Gastrocnemius medialis (tissue), 4 donors: Measurements from ENCODE around the gene PTCH2. TPM values are rescaled to one million over a fixed set of nuclear protein-coding genes. Genes with fewer than 3 reads are reported as not detected.
A peak's percentile ranks its signal among the peaks of the same experiment; 100 is the strongest.

Experiments
- ATAC-seq, 2 donors: fragments of 150-250 bp; one replicate each; pipeline ENCODE4 v1.9.1; 2016
- DNase-seq, 2 donors: peaks; one replicate each; pipeline ENCODE4 v3.0.0-alpha.2; 2019
- H3K27ac ChIP-seq, 4 donors: fragments of 200-600 bp; sonication (generic); 1 replicate in 1 of 4; 2 replicates in 3 of 4; pipeline ENCODE4 v1.5.1; 2016 to 2018; ENCODE audit warnings: mild to moderate bottlenecking in 2 of 4, moderate library complexity in 1 of 4
- H3K27me3 ChIP-seq, 3 donors: fragments of 200-600 bp; sonication (generic) in 2 of 3; 1 replicate in 1 of 3; 2 replicates in 2 of 3; pipeline versions ENCODE4 v1.5.1 to v1.6.0; 2016 to 2019; ENCODE audit warnings: mild to moderate bottlenecking in 1 of 3, moderate library complexity in 1 of 3
- H3K36me3 ChIP-seq, 2 donors: fragments of 200-600 bp; sonication (generic) in 1 of 2; one replicate each; pipeline ENCODE4 v1.5.1; 2017 to 2018
- H3K4me1 ChIP-seq, 2 donors: fragments of 200-600 bp; sonication (generic) in 1 of 2; one replicate each; pipeline ENCODE4 v1.5.1; 2016 to 2017; ENCODE audit warnings: mild to moderate bottlenecking in 2 of 2
- H3K4me3 ChIP-seq, 4 donors: fragments of 200-600 bp; sonication (generic) in 3 of 4; 1 replicate in 1 of 4; 2 replicates in 3 of 4; pipeline ENCODE4 v1.5.1; 2016 to 2019; ENCODE audit warnings: mild to moderate bottlenecking in 2 of 4
- H3K9me3 ChIP-seq, 3 donors: fragments of 200-600 bp; sonication (generic) in 2 of 3; 1 replicate in 1 of 3; 2 replicates in 2 of 3; pipeline ENCODE4 v1.5.1; 2016 to 2019
- CTCF ChIP-seq, 5 experiments: fragments of 450-650 bp in 3 of 5; fragments of 200-600 bp in 2 of 5; sonication (generic) in 2 of 5; IDR thresholded peaks in 4 of 5; conservative IDR thresholded peaks in 1 of 5; 1 replicate in 4 of 5; 2 replicates in 1 of 5; pipeline ENCODE4 v1.5.1; 2016 to 2019; ENCODE audit warnings: antibody characterized with exemption in 5 of 5, mild to moderate bottlenecking in 3 of 5, moderate library complexity in 3 of 5
- POLR2A ChIP-seq, 2 donors: fragments of 450-650 bp; IDR thresholded peaks; one replicate each; pipeline ENCODE4 v1.6.1; 2017; ENCODE audit warnings: antibody characterized with exemption in 2 of 2, mild to moderate bottlenecking in 2 of 2, moderate library complexity in 2 of 2
- in situ Hi-C, 4 donors: fragments of 200-750 bp; cut with MboI; loops; one replicate each; pipeline versions ENCODE4 v1.15.0 to v1.8.0; 2017; ENCODE audit warnings: low sequenced_read_pairs in 4 of 4
- intact Hi-C: fragments of 100-400 bp; cut with DNase I; formaldehyde crosslinking; loops from one replicate; pipeline ENCODE4 v1.15.1; 2023; ENCODE audit warnings: low total_unique reads
- total RNA-seq, 4 donors: library from RNA; depleted of rRNA; stranded (reverse); fragments of >200 nt; gene quantifications; one replicate each; pipeline versions ENCODE4 v1.1.0 to v1.2.3, GENCODE V29; 2016

Gene PTCH2
- total RNA-seq, 4 donors from 2014 or later = 0.10 to 0.56 (median 0.20) TPM

GRCh38 chr1:44776730-44777068 lies 66.4 kb downstream of the PTCH2 start:
- peaks cover 0 to 41% of the 10 kb centered on the region in 2 donors for H3K36me3 ChIP-seq
- no peaks in the 10 kb centered on the region for H3K27me3 ChIP-seq
- intact Hi-C loops = loop anchor here (5.0 kb wide), 2 partner anchors 526 to 824 kb away; no protein-coding TSS in a partner anchor
- in situ Hi-C loops = loop anchor here in 1 of 4 donors (25.0 kb wide), 2 partner anchors 211 to 736 kb away; partner anchors contain the start of genes CCDC163, EIF2B3, MMACHC and PRDX1
- DNase-seq (no peak), ATAC-seq (no peak)
- TF ChIP-seq CTCF (IDR thresholded peaks at IDR 0.05 in 4 of 5, conservative IDR thresholded peaks at IDR 0.05 in 1 of 5) (no peak), POLR2A (IDR thresholded peaks at IDR 0.05) (no peak)
- H3K9me3 ChIP-seq = no peaks in the 10 kb centered on the region
- peaks cover 9 to 12% of the 10 kb centered on the region in 2 donors for H3K4me1 ChIP-seq
- peak overlapping the region; percentile 91 to 100 (median 97) for H3K27ac ChIP-seq
- peak overlapping the region; percentile 74 to 99 (median 85) for H3K4me3 ChIP-seq

GRCh38 chr1:44775930-44776729 lies 66.9 kb downstream of the PTCH2 start:
- DNase-seq (peak in 1 of 2 donors; percentile 52), ATAC-seq (peak; percentile 21 to 36)

GRCh38 chr1:44775078-44775929 lies 67.7 kb downstream of the PTCH2 start, which contains the start of gene RPS8:
TSS of gene RPS8 (plus strand) at chr1:44775540. CDS start at chr1:44775597, 57 bp downstream.
- intact Hi-C loops (loop anchor here (2.0 to 5.0 kb wide), 4 partner anchors 37 to 823 kb away; partner anchors contain the start of genes KIF2C and RNU5D-1), in situ Hi-C loops (loop anchor here in 1 of 4 donors (25.0 kb wide), 2 partner anchors 212 to 737 kb away; partner anchors contain the start of genes CCDC163, EIF2B3, MMACHC and PRDX1)
- no peaks in the 10 kb centered on the region for H3K9me3 ChIP-seq
- H3K27ac ChIP-seq = peak within 1 kb of the TSS; percentile 91 to 100 (median 97)
- peaks cover 9 to 12% of the 10 kb centered on the region in 2 donors for H3K4me1 ChIP-seq
- H3K27me3 ChIP-seq = no peaks in the 10 kb centered on the region
- peak; percentile 91 to 93 for DNase-seq
- H3K36me3 ChIP-seq = peaks cover 0 to 40% of the 10 kb centered on the region in 2 donors
- ATAC-seq = peak; percentile 94 to 96
- peak within 1 kb of the TSS; percentile 74 to 99 (median 85) for H3K4me3 ChIP-seq
- TF ChIP-seq POLR2A (IDR thresholded peaks at IDR 0.05) (peak; percentile 95 to 97), CTCF (IDR thresholded peaks at IDR 0.05 in 4 of 5, conservative IDR thresholded peaks at IDR 0.05 in 1 of 5) (peak in 2 of 5 experiments; percentile 5 to 36)

More at GRCh38 chr1:44775930-44776729, 66.9 kb downstream of the PTCH2 start:
- intact Hi-C loops = loop anchor here (2.0 to 5.0 kb wide), 4 partner anchors 37 to 824 kb away; partner anchors contain the start of genes KIF2C and RNU5D-1
- H3K4me3 ChIP-seq = peak overlapping the region; percentile 74 to 99 (median 85)
- H3K27ac ChIP-seq = peak overlapping the region; percentile 91 to 100 (median 97)
- H3K4me1 ChIP-seq = peaks cover 9 to 12% of the 10 kb centered on the region in 2 donors
- H3K36me3 ChIP-seq = peaks cover 0 to 41% of the 10 kb centered on the region in 2 donors
- TF ChIP-seq POLR2A (IDR thresholded peaks at IDR 0.05) (peak in 1 of 2 donors; percentile 5), CTCF (IDR thresholded peaks at IDR 0.05 in 4 of 5, conservative IDR thresholded peaks at IDR 0.05 in 1 of 5) (no peak)
- in situ Hi-C loops = loop anchor here in 1 of 4 donors (25.0 kb wide), 2 partner anchors 211 to 736 kb away; partner anchors contain the start of genes CCDC163, EIF2B3, MMACHC and PRDX1
- H3K27me3 ChIP-seq = no peaks in the 10 kb centered on the region
- H3K9me3 ChIP-seq = no peaks in the 10 kb centered on the region

Other genes with a start within 250 kb of the PTCH2 start
- 1 to 10 TPM; 2.6 to 5.9 (median 4.2) TPM for gene TMEM53, start 168.8 kb downstream of the PTCH2 start, total RNA-seq
- under 1 TPM in 1 of 4 donors, not detected in 3; 0.78 TPM for gene ARMH1, start 168.5 kb downstream of the PTCH2 start, total RNA-seq
- gene RNU5D-1, start 112.1 kb downstream of the PTCH2 start, total RNA-seq = not detected
- under 1 TPM in 2 of 4 donors, not detected in 2; 0.46 to 0.55 TPM for gene KIF2C, start 103.4 kb downstream of the PTCH2 start, total RNA-seq
- gene RPS8, start 67.7 kb downstream of the PTCH2 start, total RNA-seq = 1,000 to 10,000 TPM; 1,137 to 2,085 (median 1,818) TPM
- gene BEST4, start 55.1 kb downstream of the PTCH2 start, total RNA-seq = under 1 TPM in 1 of 4 donors, not detected in 3; 0.32 TPM
- 1 to 10 TPM; 1.6 to 4.3 (median 3.6) TPM for gene PLK3, start 42.9 kb downstream of the PTCH2 start, total RNA-seq
- not detected for gene DYNLT4, start 35.9 kb downstream of the PTCH2 start, total RNA-seq
- gene BTBD19, start 34.7 kb downstream of the PTCH2 start, total RNA-seq = 1 to 10 TPM in 1 of 4 donors, under 1 TPM in 2, not detected in 1; 0.71 to 1.4 (median 0.91) TPM
- gene EIF2B3, start 143.3 kb upstream of the PTCH2 start, total RNA-seq = 10 to 100 TPM; 33.0 to 60.6 (median 54.7) TPM
- 10 to 100 TPM; 29.2 to 91.0 (median 47.0) TPM for gene HECTD3, start 168.1 kb upstream of the PTCH2 start, total RNA-seq
- gene UROD, start 169.0 kb upstream of the PTCH2 start, total RNA-seq = 10 to 100 TPM; 42.6 to 68.8 (median 61.7) TPM